ENCODE measurements around the gene DDX1. TPM values are rescaled to one million over a fixed set of nuclear protein-coding genes. Genes with fewer than 3 reads are reported as not detected.

DDX1 gene
- total and polyA plus RNA-seq, 9 of the 15 experiments (the other 6 are each of a cell fraction or from before 2014, with no cell fraction given), result 116 to 277 (median 232) TPM

GRCh38 chr2:15606481-15607441 is 15.1 kb downstream of the DDX1 start:
- H2AFZ ChIP-seq (ENCODE audit: low read depth, low read length), result no peak overlapping the region
- no peaks in the 10 kb centered on the region for H3K9me1 ChIP-seq (ENCODE audit: control insufficient read depth, insufficient read depth, low read length)
- POLR2A ChIA-PET, result no interaction called here
- WGBS (ENCODE audit: insufficient coverage, low coverage, missing lambda C conversion rate), result 89% methylated on average over 8 of the region's 8 CpGs
- H4K20me1 ChIP-seq (replicated peaks; ENCODE audit: control insufficient read depth, insufficient read depth, low read length), result no peaks in the 10 kb centered on the region
- no peak overlapping the region for H3K4me2 ChIP-seq (ENCODE audit: insufficient read depth, low read length)
- no peak overlapping the region for H3K27ac ChIP-seq (ENCODE audit: extremely low read depth, low read depth, low read length)
- CTCF ChIA-PET (ENCODE audit: low intra/inter-chr PET ratio), result no interaction called here
- H3K79me2 ChIP-seq (ENCODE audit: control insufficient read depth, insufficient read depth, low read length), result no peaks in the 10 kb centered on the region; the same call in 2 of the 3 replicates
- H3K9ac ChIP-seq (ENCODE audit: insufficient read depth in 1 of 2, low read depth in 2 of 2, low read length in 2 of 2), result no peak overlapping the region
- no peaks in the 10 kb centered on the region for H3K27me3 ChIP-seq (ENCODE audit: control insufficient read depth in 2 of 2, insufficient read depth in 2 of 2, low read length in 2 of 2)
- ATAC-seq (no peak), FAIRE-seq (no peak), DNase-seq (ENCODE audit: extremely low read depth in 1 of 4, low spot score in 3 of 4) (no peak)
- H3K9me3 ChIP-seq (replicated peaks; ENCODE audit: control insufficient read depth, insufficient read depth, low read depth, low read length), result no peaks in the 10 kb centered on the region
- H3K36me3 ChIP-seq (ENCODE audit: control insufficient read depth, insufficient read depth, low read length), result peaks cover 89% of the 10 kb centered on the region
- BruUV-seq (replicated peaks), result no TSS peak
- intact Hi-C loops (cut with micrococcal nuclease), result no loop called here
- in situ Hi-C loops (cut with MboI), result no loop called here
- no peak overlapping the region for H3K4me3 ChIP-seq
- no peaks in the 10 kb centered on the region for H3K4me1 ChIP-seq (replicated peaks in 1 of 2; ENCODE audit: control insufficient read depth in 2 of 2, insufficient read depth in 2 of 2, low read length in 2 of 2)
- TF ChIP-seq, protein P1, sequence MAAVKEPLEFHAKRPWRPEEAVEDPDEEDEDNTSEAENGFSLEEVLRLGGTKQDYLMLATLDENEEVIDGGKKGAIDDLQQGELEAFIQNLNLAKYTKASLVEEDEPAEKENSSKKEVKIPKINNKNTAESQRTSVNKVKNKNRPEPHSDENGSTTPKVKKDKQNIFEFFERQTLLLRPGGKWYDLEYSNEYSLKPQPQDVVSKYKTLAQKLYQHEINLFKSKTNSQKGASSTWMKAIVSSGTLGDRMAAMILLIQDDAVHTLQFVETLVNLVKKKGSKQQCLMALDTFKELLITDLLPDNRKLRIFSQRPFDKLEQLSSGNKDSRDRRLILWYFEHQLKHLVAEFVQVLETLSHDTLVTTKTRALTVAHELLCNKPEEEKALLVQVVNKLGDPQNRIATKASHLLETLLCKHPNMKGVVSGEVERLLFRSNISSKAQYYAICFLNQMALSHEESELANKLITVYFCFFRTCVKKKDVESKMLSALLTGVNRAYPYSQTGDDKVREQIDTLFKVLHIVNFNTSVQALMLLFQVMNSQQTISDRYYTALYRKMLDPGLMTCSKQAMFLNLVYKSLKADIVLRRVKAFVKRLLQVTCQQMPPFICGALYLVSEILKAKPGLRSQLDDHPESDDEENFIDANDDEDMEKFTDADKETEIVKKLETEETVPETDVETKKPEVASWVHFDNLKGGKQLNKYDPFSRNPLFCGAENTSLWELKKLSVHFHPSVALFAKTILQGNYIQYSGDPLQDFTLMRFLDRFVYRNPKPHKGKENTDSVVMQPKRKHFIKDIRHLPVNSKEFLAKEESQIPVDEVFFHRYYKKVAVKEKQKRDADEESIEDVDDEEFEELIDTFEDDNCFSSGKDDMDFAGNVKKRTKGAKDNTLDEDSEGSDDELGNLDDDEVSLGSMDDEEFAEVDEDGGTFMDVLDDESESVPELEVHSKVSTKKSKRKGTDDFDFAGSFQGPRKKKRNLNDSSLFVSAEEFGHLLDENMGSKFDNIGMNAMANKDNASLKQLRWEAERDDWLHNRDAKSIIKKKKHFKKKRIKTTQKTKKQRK (IDR thresholded peaks at IDR 0.05; ENCODE audit: borderline replicate concordance, low read depth, low read length), result no peak
- TF ChIP-seq CHD4 (IDR thresholded peaks at IDR 0.05; ENCODE audit: insufficient read depth, insufficient replicate concordance, low read depth, low read length, poor library complexity, severe bottlenecking) (no peak), SNAPC5 (CRISPR knock-in tag; IDR thresholded peaks at IDR 0.05) (no peak), ASH1L (IDR thresholded peaks at IDR 0.05; ENCODE audit: borderline replicate concordance, low read depth, partially characterized antibody) (no peak), KAT7 (CRISPR knock-in tag; IDR thresholded peaks at IDR 0.05; ENCODE audit: borderline replicate concordance) (no peak), CC2D1A (IDR thresholded peaks at IDR 0.05) (no peak), SREBF1 (IDR thresholded peaks at IDR 0.05; ENCODE audit: borderline replicate concordance, low read depth, low read length) (no peak), TBP (optimal IDR thresholded peaks at IDR 0.05; ENCODE audit: low read depth, low read length) (no peak), KLF16 (IDR thresholded peaks at IDR 0.05) (no peak), SETDB1 (IDR thresholded peaks at IDR 0.05; ENCODE audit: low read length) (no peak), POLR2H (tag; IDR thresholded peaks at IDR 0.05; ENCODE audit: low read depth) (no peak), ZNF217 (CRISPR knock-in tag; IDR thresholded peaks at IDR 0.05) (no peak), SPI1 (IDR thresholded peaks at IDR 0.05; ENCODE audit: borderline replicate concordance, low read depth, low read length) (no peak), HMGXB4 (CRISPR knock-in tag; IDR thresholded peaks at IDR 0.05) (no peak)
- TF ChIP-seq, protein P2, sequence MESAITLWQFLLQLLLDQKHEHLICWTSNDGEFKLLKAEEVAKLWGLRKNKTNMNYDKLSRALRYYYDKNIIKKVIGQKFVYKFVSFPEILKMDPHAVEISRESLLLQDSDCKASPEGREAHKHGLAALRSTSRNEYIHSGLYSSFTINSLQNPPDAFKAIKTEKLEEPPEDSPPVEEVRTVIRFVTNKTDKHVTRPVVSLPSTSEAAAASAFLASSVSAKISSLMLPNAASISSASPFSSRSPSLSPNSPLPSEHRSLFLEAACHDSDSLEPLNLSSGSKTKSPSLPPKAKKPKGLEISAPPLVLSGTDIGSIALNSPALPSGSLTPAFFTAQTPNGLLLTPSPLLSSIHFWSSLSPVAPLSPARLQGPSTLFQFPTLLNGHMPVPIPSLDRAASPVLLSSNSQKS (CRISPR knock-in tag; IDR thresholded peaks at IDR 0.05), result no peak

All from K562 (cell line).